Coronary artery (tissue), 2 donors: ENCODE measurements around the gene CALR3.

ENCODE experiments used
- DNase-seq: peaks from one replicate; pipeline ENCODE4 v3.0.0-alpha.2; 2017; ENCODE audit warnings: low spot score
- H3K27ac ChIP-seq, 2 donors: fragments of 200-600 bp; sonication (generic); one replicate each; pipeline ENCODE4 v1.5.1; 2016 to 2019
- H3K4me3 ChIP-seq: fragments of 200-600 bp; sonication (generic); 2 replicates; pipeline ENCODE4 v1.5.1; 2016; ENCODE audit warnings: mild to moderate bottlenecking, moderate library complexity
- CTCF ChIP-seq: fragments of 200-600 bp; sonication (generic); IDR thresholded peaks from one replicate; pipeline ENCODE4 v1.5.1; 2019; ENCODE audit warnings: antibody characterized with exemption

CALR3 gene

DNA sequence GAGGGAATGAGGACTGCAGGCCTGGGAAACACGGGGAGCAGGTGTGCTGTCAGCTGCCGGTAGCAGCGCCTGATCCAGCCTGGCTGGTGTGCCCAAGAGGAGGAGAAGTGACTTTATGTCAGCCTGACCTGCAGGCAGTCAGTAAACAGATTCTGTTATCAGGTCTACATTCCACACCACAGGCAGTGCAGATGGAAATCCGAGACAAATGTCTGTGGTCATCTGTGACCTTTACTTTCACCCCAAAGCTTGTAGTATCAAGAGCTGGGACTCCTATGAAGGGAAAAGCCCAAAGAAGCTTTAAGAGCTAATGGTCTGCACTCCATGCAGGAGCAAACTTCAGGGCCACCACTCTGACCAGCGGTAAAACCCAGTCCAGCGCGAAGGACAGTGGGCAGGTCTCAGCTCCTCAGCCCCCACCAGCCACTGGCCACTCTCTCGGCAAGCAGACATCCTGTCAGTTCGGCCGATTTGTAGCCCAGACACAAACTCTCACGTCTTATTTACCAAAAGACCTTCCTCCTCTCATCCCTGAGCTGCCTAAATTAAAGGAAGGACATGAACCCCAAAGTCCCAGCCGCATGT is 31.9 kb downstream of the CALR3 start:
- no peak for DNase-seq
- Histone ChIP-seq H3K4me3 (no peak overlapping the region), H3K27ac (no peak overlapping the region)
- TF ChIP-seq CTCF, result no peak

DNA sequence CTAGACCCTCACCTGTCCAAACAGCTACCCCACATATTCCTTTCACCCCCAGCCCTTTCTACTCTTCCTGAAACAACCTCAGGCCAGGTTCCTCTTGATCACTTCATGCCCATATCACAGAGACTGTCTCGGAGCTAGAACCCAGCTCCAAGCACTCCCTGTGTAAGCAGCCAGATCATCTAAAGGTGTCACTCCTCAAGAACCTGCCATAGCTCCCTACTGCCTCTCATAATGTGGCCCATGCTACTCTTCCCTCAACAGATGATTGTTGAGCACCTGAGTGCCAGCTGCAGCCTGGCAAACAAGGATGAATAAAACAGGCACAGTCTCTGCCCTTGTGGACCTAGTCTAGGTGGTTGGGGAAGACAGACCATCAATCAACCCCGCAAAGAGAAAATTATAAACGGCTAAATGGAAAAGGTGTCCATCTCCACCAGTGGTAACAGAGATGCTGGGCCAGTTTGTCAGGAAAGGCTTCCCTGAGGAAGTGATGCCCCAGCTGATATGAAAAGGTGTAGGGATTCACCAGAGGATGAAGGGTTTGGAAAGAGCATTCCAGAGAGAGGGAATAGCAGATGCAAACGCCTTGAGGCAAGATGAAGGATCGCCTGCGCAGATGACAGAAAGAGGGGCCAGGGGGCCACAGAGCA is 32.5 kb downstream of the CALR3 start:
- Histone ChIP-seq H3K4me3 (no peak overlapping the region), H3K27ac (no peak overlapping the region)
- no peak for TF ChIP-seq CTCF
- no peak for DNase-seq

- Histone ChIP-seq H3K27ac (no peak overlapping the region), H3K4me3 (no peak overlapping the region)
- DNase-seq, result no peak
- TF ChIP-seq CTCF, result no peak
Measured at GRCh38 chr19:16462757-16463250, 33.2 kb downstream of the CALR3 start.

DNA sequence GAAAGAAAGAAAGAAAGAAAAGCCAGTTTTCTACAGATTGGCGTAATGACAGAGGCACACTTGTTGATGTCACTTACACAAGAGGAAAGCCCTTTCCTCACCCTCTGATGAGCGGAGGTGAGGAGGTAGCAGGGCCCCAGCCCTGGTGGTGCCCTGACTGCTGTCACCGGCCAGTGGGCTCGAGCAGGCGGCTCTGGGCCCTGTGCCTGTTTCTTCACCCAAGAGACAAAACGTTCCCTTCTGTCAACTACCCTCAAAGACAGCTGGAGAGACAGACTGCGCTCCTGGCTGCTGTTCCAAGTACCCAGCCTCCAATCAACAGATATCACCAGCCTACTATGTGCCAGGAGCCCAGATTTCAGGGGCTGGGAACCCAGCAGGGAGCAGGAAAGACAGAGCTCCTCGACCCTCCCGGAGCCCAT is 34.3 kb downstream of the CALR3 start:
- peak overlapping the region in 1 of 2 donors; percentile 6 for H3K27ac ChIP-seq
- no peak for TF ChIP-seq CTCF
- no peak for DNase-seq
- H3K4me3 ChIP-seq, result no peak overlapping the region

DNA sequence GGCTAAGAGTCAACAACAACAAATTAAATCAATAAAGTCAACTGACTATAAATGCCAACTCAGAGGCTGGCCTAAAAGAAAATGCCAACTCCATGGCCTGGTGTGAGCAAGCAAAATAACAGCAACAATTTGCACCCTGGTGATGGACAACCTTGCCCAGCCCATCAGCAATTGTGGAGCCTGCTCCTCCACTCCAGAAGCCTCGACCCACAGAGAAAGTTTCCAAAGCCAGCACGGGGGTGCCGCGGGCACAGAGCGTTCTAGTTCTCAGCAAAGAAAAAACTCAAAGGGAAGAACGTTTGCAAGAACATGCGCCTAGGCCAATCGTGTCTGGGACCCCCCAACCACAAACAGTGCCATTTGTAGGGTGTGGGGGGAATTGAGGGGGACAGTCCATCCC is 35.5 kb downstream of the CALR3 start:
- no peak for DNase-seq
- Histone ChIP-seq H3K4me3 (no peak overlapping the region), H3K27ac (no peak overlapping the region)
- TF ChIP-seq CTCF, result no peak

GRCh38 chr19:16459680-16460079 is 36.3 kb downstream of the CALR3 start:
- Histone ChIP-seq H3K4me3 (no peak overlapping the region), H3K27ac (no peak overlapping the region)
- no peak for TF ChIP-seq CTCF
- DNase-seq, result no peak
